Measurements from ENCODE around the gene MINDY4. TPM values are rescaled to one million over a fixed set of nuclear protein-coding genes. Genes with fewer than 3 reads are reported as not detected.

Gene MINDY4
- total and polyA plus RNA-seq, 2 donors: 5.6 to 12.8 TPM

Other genes with a start within 250 kb of the MINDY4 start
- gene GARS1, start 176.5 kb upstream of the MINDY4 start, total RNA-seq: 76.7 TPM
- gene GARS1, start 176.5 kb upstream of the MINDY4 start, polyA plus RNA-seq: 51.5 TPM
- gene CRHR2, start 89.0 kb upstream of the MINDY4 start, total RNA-seq: 0.16 TPM
- gene CRHR2, start 89.0 kb upstream of the MINDY4 start, polyA plus RNA-seq: 0.03 TPM
- 24.8 TPM for gene INMT, start 19.3 kb upstream of the MINDY4 start, total RNA-seq
- 12.8 TPM for gene INMT, start 19.3 kb upstream of the MINDY4 start, polyA plus RNA-seq
- gene AQP1, start 140.4 kb downstream of the MINDY4 start, total RNA-seq: 70.9 TPM
- gene AQP1, start 140.4 kb downstream of the MINDY4 start, polyA plus RNA-seq: 394 TPM
- gene GHRHR, start 192.5 kb downstream of the MINDY4 start, total RNA-seq: not detected
- gene GHRHR, start 192.5 kb downstream of the MINDY4 start, polyA plus RNA-seq: not detected